ENCODE measurements around the gene ATG4C.
A peak's percentile ranks its signal among the peaks of the same experiment; 100 is the strongest.

The ATG4C gene

GRCh38 chr1:62912028-62912638, 128.2 kb downstream of the ATG4C start:
- TF ChIP-seq, protein P1, sequence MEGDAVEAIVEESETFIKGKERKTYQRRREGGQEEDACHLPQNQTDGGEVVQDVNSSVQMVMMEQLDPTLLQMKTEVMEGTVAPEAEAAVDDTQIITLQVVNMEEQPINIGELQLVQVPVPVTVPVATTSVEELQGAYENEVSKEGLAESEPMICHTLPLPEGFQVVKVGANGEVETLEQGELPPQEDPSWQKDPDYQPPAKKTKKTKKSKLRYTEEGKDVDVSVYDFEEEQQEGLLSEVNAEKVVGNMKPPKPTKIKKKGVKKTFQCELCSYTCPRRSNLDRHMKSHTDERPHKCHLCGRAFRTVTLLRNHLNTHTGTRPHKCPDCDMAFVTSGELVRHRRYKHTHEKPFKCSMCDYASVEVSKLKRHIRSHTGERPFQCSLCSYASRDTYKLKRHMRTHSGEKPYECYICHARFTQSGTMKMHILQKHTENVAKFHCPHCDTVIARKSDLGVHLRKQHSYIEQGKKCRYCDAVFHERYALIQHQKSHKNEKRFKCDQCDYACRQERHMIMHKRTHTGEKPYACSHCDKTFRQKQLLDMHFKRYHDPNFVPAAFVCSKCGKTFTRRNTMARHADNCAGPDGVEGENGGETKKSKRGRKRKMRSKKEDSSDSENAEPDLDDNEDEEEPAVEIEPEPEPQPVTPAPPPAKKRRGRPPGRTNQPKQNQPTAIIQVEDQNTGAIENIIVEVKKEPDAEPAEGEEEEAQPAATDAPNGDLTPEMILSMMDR (conservative IDR thresholded peaks at IDR 0.05; ENCODE audit: low read length), result peak; percentile 88
- DNase-seq (ENCODE audit: low read depth), result peak; percentile 33
- no peak overlapping the region for H3K4me3 ChIP-seq (ENCODE audit: low read length)
